Measurements from ENCODE around the gene DAPL1. TPM values are rescaled to one million over a fixed set of nuclear protein-coding genes. Genes with fewer than 3 reads are reported as not detected.

DAPL1 gene
- total RNA-seq (2022; extraction: Qiagen RNA extraction; ENCODE audit: low read depth): not detected in 5 replicates

GRCh38 chr2:158795195-158795924 is at the start of gene DAPL1:
TSS of gene DAPL1 (plus strand) at chr2:158795317. CDS start at chr2:158795373, 56 bp downstream.

Other genes with a start within 250 kb of the DAPL1 start
- gene TANC1, start 173.3 kb downstream of the DAPL1 start, total RNA-seq (2022; extraction: Qiagen RNA extraction; ENCODE audit: low read depth): 8.7 to 10.9 TPM (median 10.3 TPM) in 5 replicates

Data from A549 treated with DMSO at 1 μM for 4 hours (cell line).